PC-3 (cell line): ENCODE measurements around the gene KCNA2.

Experiments used
- EZH2 ChIP-seq: fragments of 300-600 bp; sonication (generic); IDR thresholded peaks from one replicate; pipeline ENCODE4 v1.6.1; 2017; ENCODE audit warnings: antibody characterized with exemption, mild to moderate bottlenecking, low read length; ENCODE audit not compliant: unreplicated experiment
- EZH2phosphoT487 ChIP-seq: fragments of 300-600 bp; sonication (generic); IDR thresholded peaks from 2 replicates; pipeline ENCODE4 v1.6.1; 2018; ENCODE audit warnings: mild to moderate bottlenecking, antibody characterized with exemption, low read length, borderline replicate concordance
- TF ChIP-seq, protein P1 (sequence below): fragments of 300-600 bp; sonication (generic); conservative IDR thresholded peaks from 2 replicates; pipeline ENCODE4 v1.5.1; 2017; ENCODE audit warnings: antibody characterized with exemption, low read depth, mild to moderate bottlenecking, low read length

DNA sequence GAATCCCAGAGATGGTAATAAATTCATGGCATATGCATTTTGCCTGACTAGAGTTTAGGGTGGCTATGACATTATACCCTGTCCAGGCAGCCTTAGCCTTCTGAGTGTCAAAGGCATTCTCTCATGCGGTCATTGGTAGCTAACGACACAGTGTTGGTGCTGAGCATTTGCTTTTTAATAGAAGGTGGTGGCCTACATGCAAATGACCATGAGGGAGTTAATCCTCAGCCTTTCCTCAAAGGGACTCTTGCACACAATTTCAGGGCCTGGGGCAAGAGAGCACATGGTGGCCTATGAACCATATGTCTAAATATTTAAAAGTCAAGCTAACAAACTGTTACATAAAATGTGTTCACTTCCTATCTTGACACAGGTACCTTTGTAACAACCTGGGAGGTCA, 56.3 kb downstream of the KCNA2 start:
- TF ChIP-seq, protein P1, sequence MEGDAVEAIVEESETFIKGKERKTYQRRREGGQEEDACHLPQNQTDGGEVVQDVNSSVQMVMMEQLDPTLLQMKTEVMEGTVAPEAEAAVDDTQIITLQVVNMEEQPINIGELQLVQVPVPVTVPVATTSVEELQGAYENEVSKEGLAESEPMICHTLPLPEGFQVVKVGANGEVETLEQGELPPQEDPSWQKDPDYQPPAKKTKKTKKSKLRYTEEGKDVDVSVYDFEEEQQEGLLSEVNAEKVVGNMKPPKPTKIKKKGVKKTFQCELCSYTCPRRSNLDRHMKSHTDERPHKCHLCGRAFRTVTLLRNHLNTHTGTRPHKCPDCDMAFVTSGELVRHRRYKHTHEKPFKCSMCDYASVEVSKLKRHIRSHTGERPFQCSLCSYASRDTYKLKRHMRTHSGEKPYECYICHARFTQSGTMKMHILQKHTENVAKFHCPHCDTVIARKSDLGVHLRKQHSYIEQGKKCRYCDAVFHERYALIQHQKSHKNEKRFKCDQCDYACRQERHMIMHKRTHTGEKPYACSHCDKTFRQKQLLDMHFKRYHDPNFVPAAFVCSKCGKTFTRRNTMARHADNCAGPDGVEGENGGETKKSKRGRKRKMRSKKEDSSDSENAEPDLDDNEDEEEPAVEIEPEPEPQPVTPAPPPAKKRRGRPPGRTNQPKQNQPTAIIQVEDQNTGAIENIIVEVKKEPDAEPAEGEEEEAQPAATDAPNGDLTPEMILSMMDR: no peak
- no peak for TF ChIP-seq EZH2phosphoT487
- no peak for TF ChIP-seq EZH2
